ENCODE measurements around the gene DOP1A.

The DOP1A gene

DNA sequence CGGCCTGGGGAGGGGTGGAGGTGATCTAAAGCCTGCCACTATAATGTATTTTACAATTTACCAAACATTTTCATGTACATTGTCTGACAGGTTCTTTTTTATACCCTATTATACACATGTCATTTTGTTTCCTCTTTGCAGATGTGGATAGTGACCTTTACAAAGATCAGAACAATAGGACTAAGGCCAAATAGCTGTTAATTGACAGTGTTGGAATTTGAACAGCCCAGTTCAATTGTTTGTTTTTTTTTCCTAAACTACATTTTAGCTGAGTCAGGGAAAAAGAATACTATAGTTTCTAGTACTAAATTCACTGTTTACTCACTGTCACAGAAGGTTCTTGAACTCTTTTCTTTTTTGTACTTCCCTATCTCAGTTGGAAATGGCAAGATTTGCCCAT, 85.4 kb downstream of the DOP1A start:
- no peak overlapping the region for H3K4me3 Mint-ChIP-seq
- no peak overlapping the region for H3K27ac Mint-ChIP-seq
- no peak for ATAC-seq
- DNase-seq, result no peak
- peaks cover 15% of the 10 kb centered on the region for H3K36me3 Mint-ChIP-seq (ENCODE audit: low read depth)
- no peaks in the 10 kb centered on the region for H3K4me1 Mint-ChIP-seq
- H3K27me3 Mint-ChIP-seq, result no peaks in the 10 kb centered on the region
- H3K9me3 Mint-ChIP-seq, result no peaks in the 10 kb centered on the region

DNA sequence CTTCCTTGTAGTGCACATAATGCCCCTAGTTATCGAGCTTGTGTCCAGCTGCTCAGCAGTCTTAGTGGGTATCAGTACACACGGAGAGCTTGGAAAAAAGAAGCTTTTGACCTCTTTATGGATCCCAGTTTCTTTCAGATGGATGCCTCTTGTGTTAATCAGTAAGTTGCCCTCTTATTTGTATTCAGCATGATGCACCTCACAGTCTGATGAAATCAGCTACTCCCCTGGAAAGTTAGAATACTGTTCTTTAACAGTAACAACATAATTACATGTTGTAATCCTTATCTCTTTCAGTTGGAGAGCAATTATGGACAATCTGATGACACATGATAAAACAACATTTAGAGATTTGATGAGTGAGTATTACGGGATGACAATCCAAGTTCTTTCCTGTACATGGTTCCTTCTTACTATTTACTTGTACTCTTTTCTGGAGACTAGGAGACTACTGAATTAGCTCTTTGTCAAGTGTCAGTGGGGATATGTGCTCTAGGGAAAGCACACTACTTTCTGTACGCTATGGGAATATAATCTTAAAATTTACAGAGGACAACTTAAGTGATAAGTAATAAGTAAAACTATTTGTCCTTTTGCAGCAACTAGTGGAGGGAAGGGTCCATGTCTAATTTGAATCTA, 86.5 kb downstream of the DOP1A start:
- Mint-ChIP-seq H3K27me3 (no peaks in the 10 kb centered on the region), H3K4me1 (no peaks in the 10 kb centered on the region), H3K27ac (no peak overlapping the region), H3K4me3 (no peak overlapping the region), H3K36me3 (ENCODE audit: low read depth) (peaks cover 15% of the 10 kb centered on the region), H3K9me3 (no peaks in the 10 kb centered on the region)
- ATAC-seq (no peak), DNase-seq (no peak)

DNA sequence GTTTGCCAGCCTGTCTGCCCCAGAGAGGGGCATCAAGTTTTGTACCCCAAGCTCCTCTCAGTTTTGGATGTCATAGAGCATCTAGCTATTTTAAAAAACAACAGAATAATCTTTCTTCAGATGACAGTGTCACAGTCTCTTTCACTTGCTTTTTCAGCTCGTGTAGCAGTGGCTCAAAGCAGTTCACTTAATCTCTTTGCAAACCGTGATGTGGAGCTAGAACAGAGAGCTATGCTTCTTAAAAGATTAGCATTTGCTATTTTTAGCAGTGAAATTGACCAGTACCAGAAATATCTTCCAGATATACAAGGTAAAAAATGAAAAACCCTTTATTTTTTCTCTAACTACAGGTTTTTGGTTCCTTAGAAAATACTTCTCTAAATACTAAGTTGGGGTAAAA, 88.3 kb downstream of the DOP1A start:
- no peaks in the 10 kb centered on the region for H3K9me3 Mint-ChIP-seq
- H3K4me3 Mint-ChIP-seq, result no peak overlapping the region
- no peaks in the 10 kb centered on the region for H3K4me1 Mint-ChIP-seq
- ATAC-seq (no peak), DNase-seq (no peak)
- H3K36me3 Mint-ChIP-seq (ENCODE audit: low read depth), result peaks cover 17% of the 10 kb centered on the region
- H3K27ac Mint-ChIP-seq, result no peak overlapping the region
- H3K27me3 Mint-ChIP-seq, result no peaks in the 10 kb centered on the region

DNA sequence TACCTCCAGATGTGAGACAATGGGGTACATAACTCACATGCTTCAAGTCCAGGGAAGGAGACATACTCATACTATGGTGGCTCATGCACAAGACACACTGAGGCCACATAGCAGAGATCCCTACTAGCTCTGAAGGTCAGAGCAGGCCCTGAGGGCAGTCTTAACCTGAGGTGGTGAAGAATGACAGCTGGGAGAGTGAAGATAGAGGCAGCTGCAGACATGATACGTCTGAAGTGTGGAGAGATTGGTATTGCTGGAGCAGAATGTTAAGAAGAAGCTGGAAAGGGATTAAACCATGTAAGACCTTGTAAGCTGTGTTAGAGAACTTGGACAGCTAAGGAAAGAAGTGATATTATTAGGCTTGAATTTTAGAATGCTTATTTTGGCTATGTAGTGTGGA, 92.7 kb downstream of the DOP1A start:
- no peak overlapping the region for H3K27ac Mint-ChIP-seq

DNA sequence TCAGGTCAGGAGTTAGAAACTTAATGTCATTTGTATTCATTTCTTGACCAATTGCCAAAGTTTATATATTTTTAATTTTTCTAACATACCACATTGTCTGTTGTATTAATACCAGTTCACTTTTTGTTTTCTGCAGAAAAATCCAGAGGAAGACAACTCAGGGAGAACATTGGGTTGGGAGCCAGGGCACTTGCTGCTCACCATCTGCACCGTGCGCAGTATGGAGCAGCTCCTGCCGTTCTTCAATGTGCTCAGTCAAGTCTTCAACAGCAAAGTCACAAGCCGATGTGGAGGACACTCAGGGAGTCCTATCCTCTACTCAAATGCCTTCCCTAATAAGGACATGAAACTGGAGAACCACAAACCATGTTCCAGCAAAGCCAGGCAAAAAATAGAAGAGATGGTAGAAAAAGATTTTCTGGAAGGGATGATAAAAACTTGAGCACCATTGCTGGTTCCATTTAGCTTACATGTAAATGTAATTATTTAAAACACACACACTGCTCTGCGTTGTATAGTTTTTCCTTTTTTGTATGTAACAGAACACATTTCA, 100.3 kb downstream of the DOP1A start:
- no peak overlapping the region for H3K4me3 Mint-ChIP-seq
- no peaks in the 10 kb centered on the region for H3K9me3 Mint-ChIP-seq
- H3K4me1 Mint-ChIP-seq, result no peaks in the 10 kb centered on the region
- H3K27me3 Mint-ChIP-seq, result no peaks in the 10 kb centered on the region
- H3K36me3 Mint-ChIP-seq (ENCODE audit: low read depth), result peaks cover 39% of the 10 kb centered on the region
- ATAC-seq (no peak), DNase-seq (no peak)
- no peak overlapping the region for H3K27ac Mint-ChIP-seq

More for the DNA sequence above, 92.7 kb downstream of the DOP1A start:
- ATAC-seq (no peak), DNase-seq (no peak)
- Mint-ChIP-seq H3K27me3 (no peaks in the 10 kb centered on the region), H3K36me3 (ENCODE audit: low read depth) (peaks cover 19% of the 10 kb centered on the region), H3K4me3 (no peak overlapping the region), H3K9me3 (no peaks in the 10 kb centered on the region), H3K4me1 (no peaks in the 10 kb centered on the region)

DNA sequence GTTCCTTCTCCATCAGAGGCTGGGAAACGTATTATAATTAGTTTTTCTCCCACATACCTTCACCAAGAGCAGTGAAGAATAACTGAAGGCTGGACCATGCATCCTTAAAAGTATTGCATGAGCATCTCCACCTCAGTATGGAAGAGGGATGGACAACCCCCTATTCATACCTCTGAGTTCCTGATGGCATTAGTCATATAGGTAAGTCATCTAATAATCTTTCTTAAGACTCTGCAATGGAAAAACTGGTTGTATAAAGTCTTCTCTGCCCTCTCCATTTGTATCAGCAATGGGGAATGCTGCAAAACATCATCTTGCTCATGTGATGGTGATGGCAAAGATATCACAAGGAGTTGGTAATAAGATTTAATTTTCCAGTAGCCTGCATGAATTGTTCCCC, 101.1 kb downstream of the DOP1A start:
- Mint-ChIP-seq H3K27ac (no peak overlapping the region), H3K27me3 (no peaks in the 10 kb centered on the region), H3K4me3 (no peak overlapping the region), H3K4me1 (no peaks in the 10 kb centered on the region), H3K9me3 (no peaks in the 10 kb centered on the region), H3K36me3 (ENCODE audit: low read depth) (peaks cover 36% of the 10 kb centered on the region)
- DNase-seq (no peak), ATAC-seq (no peak)

DNA sequence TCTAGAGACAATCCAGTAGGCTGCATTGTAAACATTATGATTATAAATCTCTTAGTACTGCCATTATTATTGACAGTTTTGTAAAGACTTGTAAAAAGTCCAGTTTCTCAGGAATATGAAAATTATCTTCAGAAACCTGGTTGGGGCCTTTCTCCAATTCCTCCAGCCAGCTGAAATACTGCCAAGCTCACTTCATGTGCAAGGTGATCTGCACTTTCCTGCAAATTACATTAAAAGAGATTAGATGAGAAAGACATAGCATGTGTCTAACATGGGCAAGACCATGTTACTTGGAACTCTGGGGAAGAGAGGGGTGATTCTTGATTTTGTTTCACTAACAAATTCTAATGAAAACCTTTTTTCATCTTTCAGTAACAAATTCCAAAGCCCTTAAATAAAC, 101.6 kb downstream of the DOP1A start:
- no peak overlapping the region for H3K27ac Mint-ChIP-seq

DNA sequence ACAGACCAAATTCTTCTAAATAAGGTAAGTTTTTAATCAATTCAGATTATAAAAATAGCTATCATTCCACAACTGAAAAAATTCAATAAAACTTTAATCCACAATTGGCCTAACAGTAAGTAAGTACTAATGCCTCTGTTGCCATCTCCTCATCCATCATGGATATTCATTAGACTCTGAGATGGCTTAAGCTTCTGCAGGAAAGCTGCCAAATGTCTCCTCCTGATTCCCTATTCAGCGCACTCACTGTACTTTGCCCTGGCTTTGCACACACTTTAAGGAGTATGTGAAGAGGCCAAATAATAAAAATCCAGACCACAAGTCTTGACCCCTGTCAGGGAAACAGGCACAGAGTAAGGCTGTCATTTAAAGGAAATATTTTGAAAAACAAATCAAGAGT, 102.0 kb downstream of the DOP1A start:
- H3K27ac Mint-ChIP-seq, result no peak overlapping the region
- no peak overlapping the region for H3K4me3 Mint-ChIP-seq
- peaks cover 36% of the 10 kb centered on the region for H3K36me3 Mint-ChIP-seq (ENCODE audit: low read depth)
- DNase-seq (no peak), ATAC-seq (no peak)
- H3K9me3 Mint-ChIP-seq, result no peaks in the 10 kb centered on the region
- no peaks in the 10 kb centered on the region for H3K27me3 Mint-ChIP-seq
- no peaks in the 10 kb centered on the region for H3K4me1 Mint-ChIP-seq

More for the DNA sequence above, 101.6 kb downstream of the DOP1A start:
- Mint-ChIP-seq H3K4me3 (no peak overlapping the region), H3K27me3 (no peaks in the 10 kb centered on the region), H3K9me3 (no peaks in the 10 kb centered on the region), H3K4me1 (no peaks in the 10 kb centered on the region), H3K36me3 (ENCODE audit: low read depth) (peaks cover 35% of the 10 kb centered on the region)
- no peak for ATAC-seq
- no peak for DNase-seq

DNA sequence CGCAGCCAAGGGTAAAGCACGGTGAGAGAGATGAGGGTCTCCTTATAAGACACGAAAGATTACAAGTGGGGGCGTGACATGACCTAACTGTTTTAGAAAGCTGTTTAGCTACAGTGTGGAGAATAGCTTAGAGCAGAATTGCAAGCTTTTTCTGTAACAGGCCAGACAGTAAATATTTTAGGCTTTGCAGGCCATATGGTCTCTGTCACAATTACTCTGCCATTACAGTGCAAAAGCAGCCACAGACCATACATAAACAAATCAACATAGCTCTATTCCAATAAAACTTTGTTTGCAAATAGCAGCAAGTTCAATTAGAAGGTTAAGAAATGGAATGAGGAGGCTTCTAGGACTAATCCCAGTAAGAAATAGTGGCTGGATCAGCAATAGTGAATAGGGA, 108.8 kb downstream of the DOP1A start:
- Mint-ChIP-seq H3K4me3 (no peak overlapping the region), H3K27ac (no peak overlapping the region), H3K9me3 (no peaks in the 10 kb centered on the region), H3K27me3 (no peaks in the 10 kb centered on the region), H3K4me1 (no peaks in the 10 kb centered on the region), H3K36me3 (ENCODE audit: low read depth) (peaks cover 29% of the 10 kb centered on the region)
- ATAC-seq (no peak), DNase-seq (no peak)

DNA sequence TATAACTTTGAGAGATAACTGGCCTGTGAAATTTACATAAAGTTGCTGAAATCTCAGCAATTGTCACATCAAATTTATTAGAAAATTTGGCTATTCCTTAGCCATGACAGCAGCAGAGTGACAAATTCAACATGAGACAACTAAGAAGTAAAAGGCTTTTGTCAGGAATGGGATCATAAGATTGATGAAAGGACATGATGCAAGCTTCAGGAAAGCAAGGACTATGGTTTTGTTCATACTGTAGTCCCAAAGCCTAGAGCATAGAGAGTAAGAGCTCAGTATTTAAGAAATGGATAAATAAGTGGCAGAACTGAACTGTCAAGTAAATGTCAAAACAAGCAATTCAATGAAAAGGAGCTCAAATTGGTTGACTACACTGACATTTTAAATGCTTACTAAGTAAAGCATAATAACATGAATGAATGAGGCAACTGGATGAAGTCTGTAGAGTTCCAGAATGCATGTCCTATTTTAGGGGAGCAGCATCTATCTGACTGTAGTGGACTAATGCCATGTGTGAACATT, 113.0 kb downstream of the DOP1A start:
- no peaks in the 10 kb centered on the region for H3K4me1 Mint-ChIP-seq
- no peak for ATAC-seq
- no peaks in the 10 kb centered on the region for H3K27me3 Mint-ChIP-seq
- no peak for DNase-seq
- H3K4me3 Mint-ChIP-seq, result no peak overlapping the region
- no peaks in the 10 kb centered on the region for H3K9me3 Mint-ChIP-seq
- H3K27ac Mint-ChIP-seq, result no peak overlapping the region
- H3K36me3 Mint-ChIP-seq (ENCODE audit: low read depth), result peaks cover 48% of the 10 kb centered on the region

DNA sequence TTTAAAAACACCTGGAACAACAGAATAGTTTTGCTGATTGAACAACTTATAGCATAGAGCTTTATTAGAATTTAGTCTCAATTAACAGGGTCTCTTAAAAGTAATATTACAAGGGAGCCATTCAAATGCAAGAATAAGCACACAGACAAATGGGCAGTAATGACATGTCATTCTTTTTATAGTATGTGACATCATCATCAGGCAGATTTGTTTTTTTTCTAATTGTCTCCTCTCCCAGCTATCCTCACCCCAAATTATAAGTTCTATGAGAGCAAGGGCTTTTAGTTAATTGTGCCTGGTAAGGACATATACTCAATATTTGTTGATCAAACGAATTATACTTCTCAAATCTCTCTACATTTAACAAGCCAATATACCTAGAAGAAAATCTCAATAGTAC, 114.6 kb downstream of the DOP1A start:
- no peaks in the 10 kb centered on the region for H3K9me3 Mint-ChIP-seq
- peaks cover 51% of the 10 kb centered on the region for H3K36me3 Mint-ChIP-seq (ENCODE audit: low read depth)
- no peaks in the 10 kb centered on the region for H3K4me1 Mint-ChIP-seq
- no peak for ATAC-seq
- DNase-seq, result no peak
- no peaks in the 10 kb centered on the region for H3K27me3 Mint-ChIP-seq
- H3K4me3 Mint-ChIP-seq, result no peak overlapping the region
- H3K27ac Mint-ChIP-seq, result no peak overlapping the region

DNA sequence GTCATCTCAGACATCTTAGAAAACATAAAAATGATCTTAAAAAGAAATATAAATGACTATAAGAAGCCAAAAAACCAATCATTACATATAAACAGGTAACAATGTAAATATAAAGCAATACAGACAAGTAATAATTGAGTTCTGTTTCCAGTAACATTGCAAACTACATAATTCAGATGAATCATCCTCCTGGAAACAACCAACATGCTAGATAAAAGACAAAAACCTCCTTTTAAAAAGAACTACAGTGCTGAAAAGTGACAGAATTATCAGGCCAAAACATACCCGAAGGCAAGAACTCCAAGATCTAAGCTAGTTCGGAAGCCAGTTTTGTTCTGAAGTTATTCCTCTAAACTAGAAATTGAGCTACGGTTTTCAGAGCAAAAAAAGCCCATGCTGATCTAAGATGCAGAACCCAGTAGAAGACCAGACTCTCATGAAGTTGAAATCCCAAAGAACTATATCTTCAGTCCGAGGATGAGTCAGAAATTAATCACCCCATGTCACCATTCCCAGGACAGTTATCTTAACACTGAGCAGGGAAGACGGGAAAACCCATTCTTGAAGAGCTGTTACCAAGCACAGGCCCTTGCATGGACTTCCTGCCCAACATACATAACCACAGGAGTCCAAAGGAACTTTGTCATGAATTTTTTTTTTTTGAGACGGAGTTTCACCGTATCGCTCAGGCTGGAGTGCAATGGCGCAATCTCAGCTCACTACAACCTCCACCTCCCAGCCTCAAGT, 115.8 kb downstream of the DOP1A start:
- no peaks in the 10 kb centered on the region for H3K4me1 Mint-ChIP-seq
- ATAC-seq, result no peak
- DNase-seq, result no peak
- no peak overlapping the region for H3K4me3 Mint-ChIP-seq
- no peaks in the 10 kb centered on the region for H3K27me3 Mint-ChIP-seq
- no peaks in the 10 kb centered on the region for H3K9me3 Mint-ChIP-seq
- H3K27ac Mint-ChIP-seq, result no peak overlapping the region
- peaks cover 47% of the 10 kb centered on the region for H3K36me3 Mint-ChIP-seq (ENCODE audit: low read depth)

DNA sequence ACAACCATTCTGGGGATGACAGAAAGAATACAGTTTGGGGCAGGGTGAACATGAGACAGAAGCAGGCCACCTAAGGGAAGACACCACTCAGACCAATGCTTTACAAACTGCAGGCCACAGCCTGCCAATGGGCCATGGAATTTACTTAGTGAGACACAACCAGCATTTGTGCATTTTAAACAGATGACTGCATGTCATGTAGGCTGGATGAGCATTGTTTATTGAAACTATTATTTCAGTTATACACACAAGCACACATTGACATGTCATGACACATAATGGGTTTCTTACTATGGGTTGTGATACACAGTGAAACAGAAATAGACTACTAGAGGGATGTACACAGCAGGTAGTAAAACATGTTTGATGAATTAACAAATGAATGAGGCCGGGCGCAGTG, 117.6 kb downstream of the DOP1A start:
- ATAC-seq, result no peak
- Mint-ChIP-seq H3K27ac (no peak overlapping the region), H3K4me1 (peaks cover 2% of the 10 kb centered on the region), H3K27me3 (no peaks in the 10 kb centered on the region), H3K36me3 (ENCODE audit: low read depth) (peaks cover 52% of the 10 kb centered on the region), H3K9me3 (no peaks in the 10 kb centered on the region), H3K4me3 (no peak overlapping the region)
- DNase-seq, result no peak

DNA sequence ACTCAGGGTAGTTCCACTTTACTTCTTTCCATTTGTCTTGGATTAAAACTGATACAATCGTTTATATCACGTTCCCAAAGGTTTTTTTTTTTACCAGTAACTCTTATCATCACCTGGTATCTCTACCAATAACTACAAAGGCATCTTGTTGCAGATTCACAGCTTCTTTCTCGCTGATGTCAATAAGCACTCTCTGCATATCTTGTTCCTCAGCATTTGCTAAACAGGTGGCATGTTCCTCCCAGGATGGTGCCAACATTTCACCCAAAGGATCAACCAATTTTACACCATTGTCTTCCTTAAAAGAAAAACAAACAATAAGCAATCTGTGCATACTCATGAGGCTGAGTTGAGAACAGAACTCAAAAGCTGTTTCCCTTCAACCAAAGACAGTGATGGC, 121.0 kb downstream of the DOP1A start:
- peaks cover 31% of the 10 kb centered on the region for H3K36me3 Mint-ChIP-seq (ENCODE audit: low read depth)
- H3K4me3 Mint-ChIP-seq, result no peak overlapping the region
- peaks cover 18% of the 10 kb centered on the region for H3K4me1 Mint-ChIP-seq
- no peaks in the 10 kb centered on the region for H3K9me3 Mint-ChIP-seq
- H3K27me3 Mint-ChIP-seq, result no peaks in the 10 kb centered on the region
- DNase-seq (no peak), ATAC-seq (no peak)
- no peak overlapping the region for H3K27ac Mint-ChIP-seq

DNA sequence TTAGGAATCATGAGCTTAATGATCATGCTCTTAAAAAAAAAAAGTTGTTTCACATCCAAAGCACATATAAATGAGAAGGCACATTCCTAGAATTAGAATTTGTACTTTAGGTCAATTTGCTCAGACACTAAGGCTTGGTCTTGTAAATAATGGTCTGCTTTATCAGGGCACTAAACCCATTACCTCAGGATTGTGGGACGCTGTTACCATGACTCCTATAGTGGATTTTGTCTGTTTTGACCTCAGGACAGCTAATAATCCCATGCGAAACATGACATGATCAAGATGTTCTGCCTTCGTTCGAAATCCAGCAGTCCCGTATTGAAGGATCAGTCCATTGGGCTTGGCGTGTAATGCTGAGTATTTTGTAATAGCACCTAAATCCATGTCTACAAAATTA, 123.2 kb downstream of the DOP1A start:
- no peak overlapping the region for H3K4me3 Mint-ChIP-seq
- no peak overlapping the region for H3K27ac Mint-ChIP-seq
- peaks cover 16% of the 10 kb centered on the region for H3K36me3 Mint-ChIP-seq (ENCODE audit: low read depth)
- H3K9me3 Mint-ChIP-seq, result no peaks in the 10 kb centered on the region
- DNase-seq (no peak), ATAC-seq (no peak)
- H3K4me1 Mint-ChIP-seq, result peaks cover 26% of the 10 kb centered on the region
- H3K27me3 Mint-ChIP-seq, result peaks cover 3% of the 10 kb centered on the region
